Neural progenitor cell (in vitro differentiated cells): ENCODE data around the gene RNF181.

ENCODE experiments used
- EZH2 ChIP-seq: fragments of 200-600 bp; sonication (generic); IDR thresholded peaks from 2 replicates; pipeline ENCODE4 v1.6.1; 2017; ENCODE audit warnings: antibody characterized with exemption, mild to moderate bottlenecking, moderate library complexity
- TF ChIP-seq, protein P1 (sequence below): fragments of 200-600 bp; sonication (generic); IDR thresholded peaks from 2 replicates; pipeline ENCODE4 v1.5.1; 2017; ENCODE audit warnings: antibody characterized with exemption, mild to moderate bottlenecking

DNA sequence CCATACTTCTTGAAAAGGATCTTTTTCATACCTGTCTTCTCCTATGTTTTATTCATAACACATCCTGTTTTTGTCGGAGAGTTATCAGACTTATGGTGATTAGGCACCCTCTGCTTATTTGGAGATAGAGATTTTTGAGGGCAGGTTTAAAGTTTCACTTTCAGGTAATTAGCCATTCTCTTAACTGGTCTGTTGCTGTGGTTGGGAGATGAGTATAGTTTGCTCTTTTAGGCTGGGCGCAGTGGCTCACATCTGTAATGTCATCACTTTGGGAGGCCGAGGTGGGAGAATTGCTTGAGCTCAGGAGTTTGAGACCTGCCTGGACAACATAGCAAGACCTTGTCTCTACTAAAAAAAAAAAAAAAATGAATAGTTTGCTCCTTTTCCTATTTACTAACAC lies 47.2 kb downstream of the RNF181 start:
- TF ChIP-seq, protein P1, sequence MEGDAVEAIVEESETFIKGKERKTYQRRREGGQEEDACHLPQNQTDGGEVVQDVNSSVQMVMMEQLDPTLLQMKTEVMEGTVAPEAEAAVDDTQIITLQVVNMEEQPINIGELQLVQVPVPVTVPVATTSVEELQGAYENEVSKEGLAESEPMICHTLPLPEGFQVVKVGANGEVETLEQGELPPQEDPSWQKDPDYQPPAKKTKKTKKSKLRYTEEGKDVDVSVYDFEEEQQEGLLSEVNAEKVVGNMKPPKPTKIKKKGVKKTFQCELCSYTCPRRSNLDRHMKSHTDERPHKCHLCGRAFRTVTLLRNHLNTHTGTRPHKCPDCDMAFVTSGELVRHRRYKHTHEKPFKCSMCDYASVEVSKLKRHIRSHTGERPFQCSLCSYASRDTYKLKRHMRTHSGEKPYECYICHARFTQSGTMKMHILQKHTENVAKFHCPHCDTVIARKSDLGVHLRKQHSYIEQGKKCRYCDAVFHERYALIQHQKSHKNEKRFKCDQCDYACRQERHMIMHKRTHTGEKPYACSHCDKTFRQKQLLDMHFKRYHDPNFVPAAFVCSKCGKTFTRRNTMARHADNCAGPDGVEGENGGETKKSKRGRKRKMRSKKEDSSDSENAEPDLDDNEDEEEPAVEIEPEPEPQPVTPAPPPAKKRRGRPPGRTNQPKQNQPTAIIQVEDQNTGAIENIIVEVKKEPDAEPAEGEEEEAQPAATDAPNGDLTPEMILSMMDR = no peak
- no peak for TF ChIP-seq EZH2
